GM08714 (cell line): ENCODE data around the gene PCDH9.

Source experiments
- H3K4me3 ChIP-seq: fragments of 200-500 bp; sonication (Bioruptor generic); 2 replicates; pipeline ENCODE4 v1.5.1; 2014; ENCODE audit warnings: mild to moderate bottlenecking, low read length, inconsistent platforms
- ZNF274 ChIP-seq: IDR thresholded peaks from 2 replicates; pipeline ENCODE4 v1.6.1; 2012; ENCODE audit warnings: mild to moderate bottlenecking, low read depth, low read length

PCDH9 gene

DNA sequence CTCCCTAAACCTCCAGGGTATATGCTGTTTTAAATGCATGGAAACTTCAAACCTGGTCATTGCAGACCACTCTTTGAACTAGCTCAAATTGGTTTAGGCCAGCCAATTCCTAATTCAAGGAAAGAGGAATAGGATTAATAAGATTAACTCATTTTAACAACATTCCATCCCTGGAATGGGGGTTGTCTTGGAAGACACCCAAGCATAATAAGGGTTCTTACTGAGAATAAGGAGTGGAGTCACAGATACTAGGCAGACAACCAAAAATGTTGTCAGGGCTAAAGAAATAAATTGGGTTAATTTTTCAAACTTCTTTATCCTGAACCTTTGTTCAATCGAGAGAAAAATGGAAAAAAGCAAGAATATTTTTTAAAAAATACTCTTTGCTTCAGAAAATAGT lies 186.2 kb downstream of the PCDH9 start:
- TF ChIP-seq ZNF274, result no peak
- H3K4me3 ChIP-seq, result no peak overlapping the region

DNA sequence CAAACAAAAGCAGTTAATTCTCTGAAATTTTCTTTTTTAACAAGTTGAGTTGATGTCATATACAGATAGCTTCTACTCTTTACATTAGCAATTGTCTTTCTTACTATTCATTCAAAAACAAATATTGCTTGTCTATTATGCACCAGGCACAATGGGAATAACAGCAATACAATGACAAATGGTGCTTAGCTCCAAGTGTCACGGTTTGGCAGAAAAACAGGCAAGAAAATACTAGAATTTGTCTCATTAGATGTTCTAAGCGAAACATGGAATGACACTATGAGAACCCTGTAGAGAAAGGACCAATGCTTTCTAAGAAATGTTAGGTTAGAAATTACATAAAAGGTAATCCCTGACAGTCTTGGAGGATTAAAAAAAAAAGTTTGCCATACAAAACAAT lies 187.6 kb downstream of the PCDH9 start:
- no peak for TF ChIP-seq ZNF274
- H3K4me3 ChIP-seq, result no peak overlapping the region

DNA sequence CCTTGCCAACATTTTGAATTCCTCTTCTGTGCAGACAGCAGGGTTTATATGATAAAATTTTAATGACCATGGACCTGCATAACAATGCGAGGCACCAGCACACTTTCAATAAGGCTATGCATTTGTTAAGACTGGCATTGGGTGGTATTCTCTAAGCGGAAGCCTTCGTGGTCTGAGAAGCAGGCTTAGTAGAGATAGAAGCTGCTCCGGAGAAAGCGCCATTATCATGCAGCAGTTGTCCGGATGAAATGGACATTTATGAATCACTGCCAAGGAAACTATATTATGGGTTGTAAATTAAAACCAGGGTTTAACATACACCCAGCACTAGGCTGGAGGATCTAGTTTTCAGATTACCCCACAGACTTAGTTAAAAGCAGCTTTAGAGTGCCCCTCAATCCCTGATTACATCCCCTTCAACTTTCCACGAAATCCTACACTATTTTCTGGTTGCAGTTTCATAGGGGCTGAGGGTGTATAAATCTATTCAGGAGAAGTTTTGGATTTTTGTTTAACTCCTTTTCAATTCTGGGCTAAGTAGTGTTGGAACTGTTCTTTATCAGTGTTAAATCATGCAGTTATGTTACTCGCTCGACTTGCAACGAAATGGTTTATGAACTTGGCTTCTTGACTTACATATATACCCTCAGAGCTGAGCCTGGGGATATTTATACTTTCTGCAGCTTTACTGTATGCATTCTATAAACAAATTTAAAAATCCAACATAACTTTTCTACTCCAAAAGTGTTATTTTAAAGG lies 193.3 kb downstream of the PCDH9 start:
- TF ChIP-seq ZNF274, result no peak
- no peak overlapping the region for H3K4me3 ChIP-seq

DNA sequence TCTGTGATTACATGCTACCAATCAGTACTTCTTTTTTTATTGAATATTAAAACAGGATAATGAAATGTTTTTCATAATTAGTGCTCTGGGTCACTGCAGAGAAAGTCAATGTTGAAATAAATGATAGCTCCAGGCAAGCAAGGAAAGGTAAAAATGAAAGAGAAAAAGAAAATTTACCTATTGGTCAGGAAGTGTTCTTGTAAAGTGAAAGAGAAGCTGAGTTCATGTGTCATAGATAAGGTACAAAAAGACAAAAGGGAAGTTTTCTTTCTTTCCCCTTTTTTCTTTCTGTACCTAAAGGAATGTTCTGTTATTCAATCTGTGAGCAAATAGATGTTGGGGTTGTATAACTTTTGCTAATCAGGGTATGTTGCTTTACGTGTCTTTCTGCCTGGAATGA lies 197.0 kb downstream of the PCDH9 start:
- H3K4me3 ChIP-seq, result no peak overlapping the region
- TF ChIP-seq ZNF274, result no peak

DNA sequence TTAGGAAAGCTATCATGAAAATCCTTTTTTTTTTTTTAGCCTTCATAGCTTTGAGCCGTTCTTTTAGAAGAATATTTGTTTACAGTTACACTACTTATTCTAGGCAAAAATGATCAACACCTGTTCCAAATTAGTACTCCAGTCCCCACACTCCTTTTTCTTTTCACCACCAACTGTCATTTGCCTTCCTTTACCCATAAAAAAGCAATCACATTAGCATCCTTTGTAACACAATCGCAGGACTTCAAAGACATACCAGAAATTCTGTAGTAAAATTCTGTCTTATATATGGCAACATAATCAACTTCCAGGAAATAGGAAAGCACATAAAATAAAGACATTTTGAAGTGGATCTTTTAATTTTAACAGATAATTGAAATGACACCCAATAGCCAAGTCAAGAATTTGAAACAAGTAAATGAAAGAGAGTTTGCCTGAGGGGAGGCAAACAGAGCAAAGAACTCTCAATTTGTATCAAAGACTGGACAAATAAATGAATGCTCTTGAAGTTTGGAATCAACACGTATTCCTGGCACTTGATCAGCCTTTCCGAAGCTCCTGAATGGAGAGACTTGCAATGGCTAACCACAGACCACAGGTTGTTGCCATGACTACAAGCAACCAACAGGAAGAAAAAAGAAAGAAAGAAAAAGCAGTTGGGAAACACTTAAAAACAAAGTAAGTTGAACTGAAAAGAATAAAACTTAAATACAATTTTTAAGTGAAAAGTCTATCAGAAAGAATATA lies 206.8 kb downstream of the PCDH9 start:
- no peak for TF ChIP-seq ZNF274
- H3K4me3 ChIP-seq, result no peak overlapping the region

DNA sequence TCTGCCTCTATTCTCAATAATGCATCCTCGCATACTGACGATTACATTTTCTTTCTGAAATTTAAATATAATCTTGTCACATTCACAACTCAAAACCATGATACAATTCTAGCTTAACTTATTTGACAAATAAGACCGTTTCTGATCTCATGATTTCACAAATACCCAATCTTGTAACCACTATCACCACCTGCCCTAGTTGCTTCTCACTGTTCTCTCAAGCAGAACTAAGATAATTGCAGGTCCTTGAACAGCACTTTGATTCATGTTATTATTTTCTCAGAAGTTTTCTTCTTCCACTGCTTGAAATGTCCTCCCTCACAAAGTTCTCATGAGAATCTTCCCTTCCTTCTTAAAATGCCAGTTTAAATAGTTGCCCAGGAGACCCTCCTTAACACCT lies 211.4 kb downstream of the PCDH9 start:
- TF ChIP-seq ZNF274, result no peak
- H3K4me3 ChIP-seq, result no peak overlapping the region

DNA sequence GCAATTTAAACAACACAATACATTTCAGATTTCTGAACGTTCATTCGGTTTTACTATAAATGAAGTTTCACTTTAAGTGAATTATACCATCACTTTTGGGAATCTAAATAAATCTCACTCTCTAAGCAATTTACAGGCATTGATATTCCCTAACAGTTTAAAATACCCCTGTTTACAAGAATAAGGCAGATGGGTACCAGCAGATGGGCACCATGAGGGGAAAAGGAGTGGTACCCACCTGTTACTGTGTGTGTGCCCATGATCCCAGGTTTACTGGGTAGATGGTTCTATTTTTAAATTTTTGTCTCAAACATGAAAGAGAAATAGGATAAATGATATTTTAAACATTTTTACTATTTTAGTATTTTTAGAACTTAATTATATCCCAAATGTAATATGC lies 212.9 kb downstream of the PCDH9 start:
- H3K4me3 ChIP-seq, result no peak overlapping the region
- no peak for TF ChIP-seq ZNF274

DNA sequence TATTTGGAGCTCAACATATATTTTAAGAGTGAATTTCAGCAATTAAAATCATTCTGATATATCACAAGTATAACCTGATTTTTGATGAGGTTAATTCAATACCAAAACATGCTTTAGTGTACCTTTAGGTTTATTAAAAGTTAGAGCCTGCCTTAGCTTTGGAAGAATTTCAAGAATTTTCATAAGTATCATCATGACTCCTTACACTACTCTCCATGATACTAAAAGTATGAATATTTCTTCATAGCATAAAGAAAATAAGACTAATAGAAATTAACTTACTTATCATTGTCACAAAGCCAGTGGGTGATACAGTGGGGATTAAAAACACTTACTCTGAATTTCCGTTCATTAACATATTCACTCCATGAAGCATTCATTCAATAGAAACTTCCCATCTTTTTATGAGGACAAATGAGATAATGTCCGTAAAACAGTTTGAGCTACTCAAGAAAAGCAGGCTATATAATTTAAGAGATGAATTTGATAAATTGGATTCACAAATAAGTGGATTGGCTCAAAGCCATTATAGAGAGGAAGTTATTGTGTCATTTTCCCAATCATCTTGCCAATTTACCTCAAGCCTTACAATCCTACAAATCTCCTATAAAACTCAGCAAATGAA lies 214.0 kb downstream of the PCDH9 start:
- TF ChIP-seq ZNF274, result no peak

DNA sequence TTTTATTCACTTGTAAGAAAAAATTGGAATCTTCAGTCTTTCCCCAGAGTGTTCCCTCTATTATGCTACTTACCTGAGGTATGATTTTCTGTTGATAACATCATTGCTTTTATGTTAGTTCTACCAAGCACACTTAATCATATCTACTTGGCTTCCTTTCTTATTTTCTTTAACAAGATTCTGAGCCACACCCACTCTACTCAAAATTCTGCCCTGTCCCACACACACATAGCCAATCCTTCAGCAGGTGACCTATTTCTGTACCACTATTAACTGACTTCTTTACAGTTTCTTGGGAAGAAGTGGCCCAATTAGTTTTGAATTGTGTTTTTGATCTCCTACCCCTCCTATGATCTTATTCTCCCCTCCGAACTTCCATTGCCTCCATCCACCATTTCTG lies 215.7 kb downstream of the PCDH9 start:
- no peak for TF ChIP-seq ZNF274

More for the DNA sequence above, 214.0 kb downstream of the PCDH9 start:
- no peak overlapping the region for H3K4me3 ChIP-seq

DNA sequence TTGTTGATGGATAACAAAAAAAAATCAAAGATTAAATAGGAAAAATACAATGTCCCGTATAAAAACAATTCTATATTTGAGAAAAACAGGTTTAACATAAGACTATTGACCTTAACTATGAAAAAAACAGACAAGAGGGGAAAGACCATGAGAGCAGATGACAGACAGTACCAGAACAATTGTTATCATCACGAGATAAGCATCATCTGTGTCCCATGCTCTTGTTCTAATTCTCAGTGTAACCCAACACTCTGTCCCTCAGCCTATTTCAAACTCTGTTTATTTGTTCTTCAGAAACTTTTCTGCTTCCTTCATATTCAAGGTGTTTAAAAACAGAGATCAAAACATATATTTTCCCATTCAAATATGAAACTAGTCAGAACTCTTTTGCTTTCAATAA lies 216.4 kb downstream of the PCDH9 start:
- H3K4me3 ChIP-seq, result no peak overlapping the region
- TF ChIP-seq ZNF274, result no peak

More for the DNA sequence above, 215.7 kb downstream of the PCDH9 start:
- no peak overlapping the region for H3K4me3 ChIP-seq

DNA sequence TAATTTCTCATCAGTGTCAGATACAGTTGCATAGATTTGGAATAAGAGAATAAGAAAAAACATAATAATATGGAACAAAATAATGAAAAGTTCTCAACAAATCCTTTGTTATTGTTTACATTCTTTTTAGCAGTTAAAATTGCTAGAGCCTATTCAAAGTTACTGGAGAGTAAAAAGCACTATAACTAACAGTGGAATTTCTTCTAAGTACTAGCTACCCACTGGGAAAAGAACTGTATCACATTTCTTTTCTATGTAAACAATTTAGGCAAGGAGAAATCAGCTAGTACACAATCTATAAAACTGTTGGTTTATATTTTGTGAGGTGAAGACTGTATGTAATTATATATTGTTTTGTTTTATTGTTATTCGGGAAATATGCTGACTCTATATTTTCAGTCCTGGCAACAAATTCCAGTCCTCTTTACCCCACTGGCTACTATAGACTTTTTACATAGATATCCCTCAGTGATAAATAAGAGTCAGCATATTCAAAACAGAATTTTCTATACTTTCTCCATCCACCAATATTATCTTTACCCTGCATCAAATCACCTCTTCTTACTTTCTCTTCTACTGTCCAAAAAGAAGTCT lies 222.0 kb downstream of the PCDH9 start:
- H3K4me3 ChIP-seq, result no peak overlapping the region
- no peak for TF ChIP-seq ZNF274

DNA sequence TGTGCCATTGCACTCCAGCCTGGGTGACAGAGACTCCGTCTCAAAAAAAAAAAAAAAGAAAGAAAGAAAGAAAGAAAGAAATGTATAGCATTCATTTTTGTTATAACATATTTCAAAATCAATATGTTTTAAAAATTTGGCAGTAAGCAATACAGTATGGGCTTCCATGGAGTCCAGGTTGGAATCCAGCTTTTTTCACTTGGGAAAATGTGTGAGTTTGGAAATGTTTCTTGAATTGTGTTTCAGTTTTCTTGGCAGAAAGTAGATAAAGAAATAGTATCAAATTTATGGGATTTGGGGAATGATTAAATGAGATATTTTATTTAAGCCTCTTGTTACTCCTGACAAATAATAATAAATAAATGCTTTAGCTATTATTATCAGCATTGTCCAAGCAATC lies 225.6 kb downstream of the PCDH9 start:
- H3K4me3 ChIP-seq, result no peak overlapping the region
- no peak for TF ChIP-seq ZNF274

DNA sequence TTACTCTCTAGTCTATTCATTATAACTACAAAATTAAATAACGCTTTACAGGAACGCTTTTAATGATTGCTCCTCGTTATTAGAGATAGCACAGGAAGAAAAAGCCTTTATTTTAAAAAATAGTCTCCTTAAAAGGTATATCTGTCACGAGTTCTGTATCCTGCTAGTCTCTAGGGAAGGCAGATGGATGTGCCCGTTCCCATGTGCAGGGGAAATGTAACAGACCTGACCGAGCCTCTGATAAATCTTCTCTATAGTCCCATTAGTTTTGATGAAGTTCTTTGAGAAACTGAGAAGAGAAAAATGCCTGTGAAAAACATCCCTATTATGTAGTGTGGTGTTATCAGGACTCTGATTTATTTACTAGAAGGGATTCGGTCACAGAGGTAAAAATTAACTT lies 226.4 kb downstream of the PCDH9 start:
- no peak overlapping the region for H3K4me3 ChIP-seq
- no peak for TF ChIP-seq ZNF274

DNA sequence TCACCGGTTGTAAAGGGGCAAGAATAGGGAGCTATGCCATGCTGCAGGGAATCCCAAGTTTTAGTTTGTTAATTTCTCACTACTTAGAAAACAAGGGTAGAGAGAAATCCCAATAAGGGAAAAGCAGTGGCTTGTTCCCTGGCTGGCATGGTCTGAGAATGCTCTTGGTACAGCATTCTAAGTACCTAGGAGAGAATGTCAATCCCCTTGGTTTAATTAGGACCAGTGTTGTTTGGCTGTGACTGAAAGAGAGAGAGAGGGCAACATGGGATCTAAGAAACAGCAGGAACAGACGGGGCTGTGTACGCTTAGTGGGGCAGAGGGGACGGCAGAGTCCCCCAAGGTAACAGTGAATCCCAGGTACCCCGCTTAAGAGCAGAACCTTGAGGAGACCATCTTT lies 228.8 kb downstream of the PCDH9 start:
- no peak for TF ChIP-seq ZNF274
- H3K4me3 ChIP-seq, result no peak overlapping the region

DNA sequence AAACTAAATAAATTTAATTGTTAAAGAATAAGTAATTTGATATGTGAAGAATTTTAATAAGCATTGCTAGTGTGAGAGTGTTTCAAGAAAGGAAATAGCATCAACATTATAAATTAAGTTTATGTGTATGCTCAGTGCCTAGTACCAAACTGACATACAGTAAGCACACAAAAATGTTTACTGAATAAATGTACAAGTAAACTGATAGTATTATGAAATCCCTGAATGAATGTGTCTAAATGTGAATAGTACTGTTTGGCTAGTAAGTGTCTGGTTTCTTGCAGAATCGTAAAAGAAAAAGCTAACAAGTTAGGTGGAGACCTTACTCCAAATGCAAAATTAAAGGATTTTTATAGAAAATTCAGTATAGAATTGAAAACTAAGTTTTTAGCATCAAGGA lies 233.6 kb downstream of the PCDH9 start:
- no peak overlapping the region for H3K4me3 ChIP-seq
- TF ChIP-seq ZNF274, result no peak

DNA sequence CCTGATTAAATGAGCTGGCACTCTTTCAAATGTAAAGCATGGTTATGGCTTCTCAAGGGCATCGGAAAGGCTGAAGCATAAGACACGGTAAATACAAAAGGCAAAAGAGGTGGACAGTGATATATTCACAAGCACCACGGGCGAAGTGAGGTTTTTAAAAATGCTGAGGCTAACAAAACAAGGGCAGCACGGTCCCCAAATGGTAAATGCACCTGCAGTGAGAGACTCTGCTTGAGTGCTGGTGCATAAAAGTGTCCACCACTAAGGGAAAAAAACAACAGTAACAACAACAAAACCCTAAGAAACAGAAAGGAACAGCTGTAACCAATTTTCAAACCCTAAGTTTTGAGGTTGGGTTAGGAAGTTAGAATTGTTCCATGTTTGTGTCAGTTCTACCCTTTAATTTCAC lies 234.9 kb downstream of the PCDH9 start:
- H3K4me3 ChIP-seq, result peak overlapping the region; percentile 27; the same call in 1 of the 2 replicates
- TF ChIP-seq ZNF274, result no peak
